Panc1 (cell line): Measurements from ENCODE around the gene FBLN7. TPM values are rescaled to one million over a fixed set of nuclear protein-coding genes. Genes with fewer than 3 reads are reported as not detected.

Experiments
- ATAC-seq: fragments of 200-7000 bp; cut with Tn5 transposase; 2 replicates; pipeline ENCODE4 v1.9.1; 2020; ENCODE audit warnings: mild to moderate bottlenecking, moderate library complexity
- BruUV-seq: library from RNA; stranded (reverse); fragments of 400-500 nt; replicated peaks from 2 replicates; lab custom pipeline; 2021; lab: Mats Ljungman, UMichigan
- CTCF ChIA-PET: fragments of 300-600 bp; sonication (Branson Sonifier 250); formaldehyde crosslinking; loops from one replicate; lab custom pipeline; 2022; ENCODE audit warnings: antibody characterized with exemption; lab: Charles Lee
- POLR2A ChIA-PET: fragments of 300-600 bp; sonication (Branson Sonifier 250); formaldehyde crosslinking; loops from one replicate; lab custom pipeline; 2022; ENCODE audit warnings: antibody characterized with exemption; lab: Charles Lee
- DNase-seq: peaks from one replicate; pipeline ENCODE4 v3.0.0-alpha.2; 2010; ENCODE audit warnings: low read depth, low spot score
- H3K27ac ChIP-seq: 2 replicates; pipeline ENCODE4 v1.5.1; 2011; ENCODE audit warnings: mild to moderate bottlenecking, low read length, inconsistent platforms
- H3K27me3 ChIP-seq: fragments of 200-500 bp; sonication (Bioruptor generic); 2 replicates; pipeline ENCODE4 v1.6.0; 2014; ENCODE audit warnings: low read length, inconsistent platforms; ENCODE audit not compliant: control insufficient read depth, insufficient read depth
- H3K36me3 ChIP-seq: fragments of 200-500 bp; sonication (Bioruptor generic); 2 replicates; pipeline ENCODE4 v1.5.1; 2014; ENCODE audit warnings: inconsistent platforms, mild to moderate bottlenecking, low read length, moderate library complexity; ENCODE audit not compliant: control insufficient read depth, insufficient read depth
- H3K4me1 ChIP-seq: 2 replicates; pipeline ENCODE4 v1.5.1; 2011; ENCODE audit warnings: inconsistent platforms, mild to moderate bottlenecking, low read length, moderate library complexity; ENCODE audit not compliant: control insufficient read depth, insufficient read depth
- H3K4me3 ChIP-seq, 2 experiments: 2 replicates each; pipeline ENCODE4 v1.5.1; 2011 to 2012; ENCODE audit warnings: low read depth in 2 of 2, low read length in 2 of 2, mild to moderate bottlenecking in 2 of 2, inconsistent platforms in 1 of 2, moderate library complexity in 1 of 2
- H3K9me3 ChIP-seq: fragments of 200-500 bp; sonication (Bioruptor generic); 2 replicates; pipeline ENCODE4 v1.5.1; 2014; ENCODE audit warnings: low read depth, mild to moderate bottlenecking, inconsistent platforms, low read length, moderate library complexity; ENCODE audit not compliant: control insufficient read depth, insufficient read depth
- POLR2AphosphoS5 ChIP-seq: IDR thresholded peaks from 2 replicates; pipeline ENCODE4 v1.6.1; 2012; ENCODE audit warnings: mild to moderate bottlenecking, low read depth, low read length, moderate library complexity
- REST ChIP-seq, 2 experiments: IDR thresholded peaks; 2 replicates each; pipeline ENCODE4 v1.6.1; 2011 to 2012; ENCODE audit warnings: low read depth in 2 of 2, control low read depth in 1 of 2, low read length in 1 of 2, mild to moderate bottlenecking in 1 of 2, moderate library complexity in 1 of 2; ENCODE audit not compliant: insufficient read depth in 1 of 2
- SIN3A ChIP-seq: IDR thresholded peaks from 2 replicates; pipeline ENCODE4 v1.6.1; 2012; ENCODE audit warnings: low read depth, mild to moderate bottlenecking, low read length, moderate library complexity, borderline replicate concordance; ENCODE audit not compliant: insufficient read depth
- TCF7L2 ChIP-seq: IDR thresholded peaks from 2 replicates; pipeline ENCODE4 v1.6.1; 2011; ENCODE audit warnings: mild to moderate bottlenecking, low read depth, low read length, inconsistent platforms
- in situ Hi-C: cut with HindIII; loops from 2 replicates; pipeline ENCODE4 v1.10.0; 2016; ENCODE audit warnings: low sequenced_read_pairs, low pct_unique_long_range_greater_than_20kb
- intact Hi-C: fragments of 100-400 bp; cut with micrococcal nuclease; formaldehyde crosslinking; loops from one replicate; pipeline ENCODE4 v1.10.0; 2022; ENCODE audit not compliant: unreplicated experiment
- total RNA-seq: library from RNA; stranded (reverse); gene quantifications from one replicate; pipeline ENCODE4 v1.2.1, GENCODE V29; 2021; ENCODE audit not compliant: unreplicated experiment
- TF ChIP-seq, protein P1 (sequence below): fragments of 450-650 bp; IDR thresholded peaks from 2 replicates; pipeline ENCODE4 v1.5.1; 2017; ENCODE audit warnings: mild to moderate bottlenecking

FBLN7 gene
- total RNA-seq, 1 experiment from 2014 or later = 0.95 TPM

GRCh38 chr2:112217854-112218253 is 79.7 kb downstream of the FBLN7 start:
- TF ChIP-seq, protein P1, sequence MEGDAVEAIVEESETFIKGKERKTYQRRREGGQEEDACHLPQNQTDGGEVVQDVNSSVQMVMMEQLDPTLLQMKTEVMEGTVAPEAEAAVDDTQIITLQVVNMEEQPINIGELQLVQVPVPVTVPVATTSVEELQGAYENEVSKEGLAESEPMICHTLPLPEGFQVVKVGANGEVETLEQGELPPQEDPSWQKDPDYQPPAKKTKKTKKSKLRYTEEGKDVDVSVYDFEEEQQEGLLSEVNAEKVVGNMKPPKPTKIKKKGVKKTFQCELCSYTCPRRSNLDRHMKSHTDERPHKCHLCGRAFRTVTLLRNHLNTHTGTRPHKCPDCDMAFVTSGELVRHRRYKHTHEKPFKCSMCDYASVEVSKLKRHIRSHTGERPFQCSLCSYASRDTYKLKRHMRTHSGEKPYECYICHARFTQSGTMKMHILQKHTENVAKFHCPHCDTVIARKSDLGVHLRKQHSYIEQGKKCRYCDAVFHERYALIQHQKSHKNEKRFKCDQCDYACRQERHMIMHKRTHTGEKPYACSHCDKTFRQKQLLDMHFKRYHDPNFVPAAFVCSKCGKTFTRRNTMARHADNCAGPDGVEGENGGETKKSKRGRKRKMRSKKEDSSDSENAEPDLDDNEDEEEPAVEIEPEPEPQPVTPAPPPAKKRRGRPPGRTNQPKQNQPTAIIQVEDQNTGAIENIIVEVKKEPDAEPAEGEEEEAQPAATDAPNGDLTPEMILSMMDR = no peak
- no peak for TF ChIP-seq POLR2AphosphoS5
- TF ChIP-seq TCF7L2 = no peak
- no peak for TF ChIP-seq REST (IDR thresholded peaks at IDR 0.05; ENCODE audit: insufficient read depth in 1 of 2, low read depth in 2 of 2, low read length in 1 of 2)
- no peak for TF ChIP-seq SIN3A
- no peak for ATAC-seq
- no peaks in the 10 kb centered on the region for H3K36me3 ChIP-seq
- ChIA-PET CTCF (no interaction called here), POLR2A (no interaction called here)
- in situ Hi-C loops = no loop called here
- intact Hi-C loops = no loop called here
- no peaks in the 10 kb centered on the region for H3K27me3 ChIP-seq
- no peaks in the 10 kb centered on the region for H3K4me1 ChIP-seq
- no peaks in the 10 kb centered on the region for H3K9me3 ChIP-seq
- no peak overlapping the region for H3K4me3 ChIP-seq
- no TSS peak for BruUV-seq
- DNase-seq = no peak
- no peak overlapping the region for H3K27ac ChIP-seq

DNA sequence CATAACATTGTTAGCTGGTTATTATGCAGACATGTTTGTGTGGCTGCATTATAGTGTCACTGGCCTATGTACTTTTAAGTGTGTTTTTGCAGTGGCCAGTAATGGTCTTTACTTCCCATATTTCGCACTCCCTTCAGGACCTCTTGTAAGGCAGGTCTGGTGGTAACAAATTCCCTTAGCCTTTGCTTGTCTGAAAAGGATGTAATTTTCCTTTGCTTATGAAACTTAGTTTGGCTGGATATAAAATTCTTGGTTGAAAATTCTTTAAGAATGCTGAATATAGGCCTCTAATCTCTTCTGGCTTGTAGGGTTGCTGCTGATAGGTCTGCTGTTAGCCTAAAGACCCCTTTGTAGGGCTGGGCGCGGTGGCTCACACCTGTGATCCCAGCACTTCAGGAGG is 82.0 kb downstream of the FBLN7 start:
- ChIA-PET CTCF (no interaction called here), POLR2A (no interaction called here)
- BruUV-seq = no TSS peak
- Histone ChIP-seq H3K27ac (no peak overlapping the region), H3K9me3 (no peaks in the 10 kb centered on the region), H3K4me1 (no peaks in the 10 kb centered on the region), H3K36me3 (no peaks in the 10 kb centered on the region), H3K27me3 (no peaks in the 10 kb centered on the region), H3K4me3 (no peak overlapping the region)
- TF ChIP-seq, protein P1 = no peak
- TF ChIP-seq POLR2AphosphoS5 = no peak
- no peak for TF ChIP-seq REST (IDR thresholded peaks at IDR 0.05; ENCODE audit: insufficient read depth in 1 of 2, low read depth in 2 of 2, low read length in 1 of 2)
- no peak for TF ChIP-seq SIN3A
- in situ Hi-C loops (no loop called here), intact Hi-C loops (no loop called here)
- no peak for ATAC-seq
- DNase-seq = no peak
